HEK293 (cell line): ENCODE results near the gene NECAB2.

Source experiments
- CTCF ChIA-PET: fragments of 350-600 bp; formaldehyde crosslinking; extraction: SDS; loops from one replicate; lab custom pipeline; 2021; ENCODE audit warnings: antibody characterized with exemption; lab: Yijun Ruan, JAX
- POLR2A ChIA-PET: fragments of 300-600 bp; formaldehyde crosslinking; extraction: SDS; loops from one replicate; lab custom pipeline; 2020; ENCODE audit warnings: antibody characterized with exemption, inconsistent platforms; lab: Yijun Ruan, JAX
- H3K27ac ChIP-seq: fragments of 200-500 bp; sonication (Bioruptor generic); 2 replicates; pipeline ENCODE4 v1.5.1; 2014; ENCODE audit warnings: low read depth, low read length, control low read depth, inconsistent platforms; ENCODE audit errors: extremely low read depth
- H3K36me3 ChIP-seq, 2 experiments: fragments of 200-500 bp in 1 of 2; sonication (Bioruptor generic) in 1 of 2; 1 replicate in 1 of 2; 2 replicates in 1 of 2; pipeline ENCODE4 v1.5.1; 2014 to 2017; ENCODE audit warnings: inconsistent platforms in 2 of 2, low read length in 2 of 2; ENCODE audit not compliant: control insufficient read depth in 2 of 2, insufficient read depth in 1 of 2
- H3K4me1 ChIP-seq: fragments of 200-500 bp; sonication (Bioruptor generic); 2 replicates; pipeline ENCODE4 v1.5.1; 2014; ENCODE audit warnings: mild to moderate bottlenecking, low read length, inconsistent platforms; ENCODE audit not compliant: control insufficient read depth, insufficient read depth
- H3K4me3 ChIP-seq: 2 replicates; pipeline ENCODE4 v1.5.1; 2011; ENCODE audit warnings: low read depth, mild to moderate bottlenecking, control low read depth, low read length, moderate library complexity
- H3K9me3 ChIP-seq: fragments of 200-500 bp; sonication (Bioruptor generic); 2 replicates; pipeline ENCODE4 v1.5.1; 2014; ENCODE audit warnings: low read depth, low read length, inconsistent platforms; ENCODE audit not compliant: control insufficient read depth, insufficient read depth
- HOXD13 ChIP-seq: sonication (generic); formaldehyde crosslinking; IDR thresholded peaks from 2 replicates; pipeline ENCODE4 v1.8.0; 2022; ENCODE audit warnings: missing genetic modification reagents, borderline replicate concordance
- KLF9 ChIP-seq: fragments of 450-650 bp; formaldehyde crosslinking; IDR thresholded peaks from 2 replicates; pipeline ENCODE4 v1.5.1; 2016; ENCODE audit warnings: missing biosample characterization, missing genetic modification characterization, low read depth
- YY2 ChIP-seq: fragments of 450-650 bp; formaldehyde crosslinking; IDR thresholded peaks from 2 replicates; pipeline ENCODE4 v1.5.1; 2016; ENCODE audit warnings: missing biosample characterization, missing genetic modification characterization
- ZNF19 ChIP-seq: fragments of 450-650 bp; formaldehyde crosslinking; IDR thresholded peaks from 2 replicates; pipeline ENCODE4; 2016; ENCODE audit warnings: missing biosample characterization, missing genetic modification characterization, low read depth
- ZNF248 ChIP-seq: fragments of 450-650 bp; formaldehyde crosslinking; IDR thresholded peaks from 2 replicates; pipeline ENCODE4 v1.5.1; 2017; ENCODE audit warnings: missing biosample characterization, missing genetic modification characterization
- ZNF394 ChIP-seq: fragments of 450-650 bp; formaldehyde crosslinking; IDR thresholded peaks from 2 replicates; pipeline ENCODE4 v1.5.1; 2016; ENCODE audit warnings: missing biosample characterization, missing genetic modification characterization, mild to moderate bottlenecking, moderate library complexity, borderline replicate concordance
- ZNF510 ChIP-seq: fragments of 450-650 bp; formaldehyde crosslinking; IDR thresholded peaks from 2 replicates; pipeline ENCODE4 v1.5.1; 2018; ENCODE audit warnings: mild to moderate bottlenecking, missing genetic modification characterization, missing biosample characterization; ENCODE audit not compliant: insufficient replicate concordance
- ZNF555 ChIP-seq: fragments of 450-650 bp; formaldehyde crosslinking; conservative IDR thresholded peaks from 2 replicates; pipeline ENCODE4 v1.5.1; 2017; ENCODE audit warnings: missing biosample characterization, mild to moderate bottlenecking, missing genetic modification characterization, inconsistent platforms
- ZNF629 ChIP-seq: fragments of 450-650 bp; formaldehyde crosslinking; IDR thresholded peaks from 2 replicates; pipeline ENCODE4 v1.5.1; 2017; ENCODE audit warnings: missing biosample characterization, missing genetic modification characterization
- ZNF654 ChIP-seq: fragments of 450-650 bp; formaldehyde crosslinking; IDR thresholded peaks from 2 replicates; pipeline ENCODE4 v1.5.1; 2016; ENCODE audit warnings: low read depth, missing biosample characterization, missing genetic modification characterization
- ZNF776 ChIP-seq: fragments of 450-650 bp; formaldehyde crosslinking; IDR thresholded peaks from 2 replicates; pipeline ENCODE4 v1.5.0; 2017; ENCODE audit warnings: missing biosample characterization, missing genetic modification characterization, borderline replicate concordance
- ZNF791 ChIP-seq: fragments of 450-650 bp; formaldehyde crosslinking; IDR thresholded peaks from 2 replicates; pipeline ENCODE4 v1.5.1; 2016; ENCODE audit warnings: missing biosample characterization, missing genetic modification characterization
- ZSCAN16 ChIP-seq: fragments of 450-650 bp; formaldehyde crosslinking; IDR thresholded peaks from 2 replicates; pipeline ENCODE4 v1.5.1; 2016; ENCODE audit warnings: missing biosample characterization, missing genetic modification characterization
- ZSCAN30 ChIP-seq: fragments of 450-650 bp; IDR thresholded peaks from 2 replicates; pipeline ENCODE4 v1.5.1; 2018; ENCODE audit warnings: missing biosample characterization, mild to moderate bottlenecking, missing genetic modification characterization, moderate library complexity
- TF ChIP-seq, protein P1 (sequence below): fragments of 450-650 bp; formaldehyde crosslinking; IDR thresholded peaks from 2 replicates; pipeline ENCODE4 v1.5.1; 2016; ENCODE audit warnings: missing biosample characterization, missing genetic modification characterization
- TF ChIP-seq, protein P2 (sequence below): fragments of 450-650 bp; formaldehyde crosslinking; IDR thresholded peaks from 2 replicates; pipeline ENCODE4 v1.5.1; 2016; ENCODE audit warnings: missing biosample characterization, missing genetic modification characterization
- TF ChIP-seq, protein P3 (sequence below): fragments of 450-650 bp; formaldehyde crosslinking; IDR thresholded peaks from 2 replicates; pipeline ENCODE4 v1.5.1; 2016; ENCODE audit warnings: missing biosample characterization, missing genetic modification characterization
- TF ChIP-seq, protein P4 (sequence below): fragments of 450-650 bp; formaldehyde crosslinking; IDR thresholded peaks from 2 replicates; pipeline ENCODE4 v1.5.0; 2017; ENCODE audit warnings: missing biosample characterization, missing genetic modification characterization, borderline replicate concordance
- TF ChIP-seq, protein P5 (sequence below): fragments of 450-650 bp; formaldehyde crosslinking; IDR thresholded peaks from 2 replicates; pipeline ENCODE4 v1.5.1; 2017; ENCODE audit warnings: missing biosample characterization, mild to moderate bottlenecking, missing genetic modification characterization, moderate library complexity
- TF ChIP-seq, protein P6 (sequence below): fragments of 450-650 bp; formaldehyde crosslinking; conservative IDR thresholded peaks from 2 replicates; pipeline ENCODE4 v1.5.1; 2016; ENCODE audit warnings: low read depth, missing biosample characterization, missing genetic modification characterization

NECAB2 gene

DNA sequence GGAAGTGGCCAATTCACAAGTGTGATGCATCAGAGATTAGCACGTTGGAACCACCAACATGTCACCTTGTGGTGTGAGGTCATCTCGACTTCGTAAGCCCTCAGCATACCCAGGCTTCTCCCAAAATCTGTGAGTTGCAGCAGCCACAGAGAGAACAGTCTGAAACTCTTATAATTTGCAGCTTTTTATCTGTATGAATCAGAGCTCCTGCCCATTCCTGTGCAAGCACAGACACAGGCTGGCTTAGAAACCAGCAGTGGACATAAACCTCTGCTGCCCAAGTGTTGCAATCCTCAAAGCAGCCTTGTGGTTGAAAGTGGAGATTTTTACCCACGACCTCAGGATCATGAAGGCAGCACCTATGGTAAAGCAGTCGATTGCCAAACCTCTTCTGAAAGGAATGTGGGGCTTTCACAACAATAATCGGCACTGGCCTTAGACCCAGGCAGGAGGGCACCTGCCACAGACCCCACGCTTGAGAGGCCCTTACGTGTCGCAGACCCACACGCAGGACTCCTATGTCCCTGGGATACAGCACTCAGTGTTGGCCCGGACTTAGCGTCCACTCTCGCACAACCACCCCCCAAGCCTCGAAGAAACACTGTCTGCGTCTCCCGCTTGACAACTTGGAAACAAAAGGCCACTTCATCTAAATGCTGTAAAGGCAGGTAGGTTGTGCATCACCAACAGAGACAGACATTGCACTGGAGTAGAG is 39.5 kb upstream of the NECAB2 start:
- no peaks in the 10 kb centered on the region for H3K36me3 ChIP-seq
- CTCF ChIA-PET: interaction anchor here (0.6 to 4.3 kb wide), 6 partner anchors 9 to 138 kb away, joined by 3 to 29 read pairs (median 12); partner anchors contain the start of gene OSGIN1
- TF ChIP-seq, protein P1, sequence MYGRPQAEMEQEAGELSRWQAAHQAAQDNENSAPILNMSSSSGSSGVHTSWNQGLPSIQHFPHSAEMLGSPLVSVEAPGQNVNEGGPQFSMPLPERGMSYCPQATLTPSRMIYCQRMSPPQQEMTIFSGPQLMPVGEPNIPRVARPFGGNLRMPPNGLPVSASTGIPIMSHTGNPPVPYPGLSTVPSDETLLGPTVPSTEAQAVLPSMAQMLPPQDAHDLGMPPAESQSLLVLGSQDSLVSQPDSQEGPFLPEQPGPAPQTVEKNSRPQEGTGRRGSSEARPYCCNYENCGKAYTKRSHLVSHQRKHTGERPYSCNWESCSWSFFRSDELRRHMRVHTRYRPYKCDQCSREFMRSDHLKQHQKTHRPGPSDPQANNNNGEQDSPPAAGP (tag by site-specific recombination): no peak
- TF ChIP-seq ZSCAN16 (tag by site-specific recombination) (no peak), ZNF394 (tag by site-specific recombination) (no peak), HOXD13 (CRISPR knock-in tag) (no peak), ZNF654 (no peak), ZNF248 (no peak), ZNF629 (tag by site-specific recombination) (no peak), ZSCAN30 (tag by site-specific recombination) (no peak)
- TF ChIP-seq, protein P2, sequence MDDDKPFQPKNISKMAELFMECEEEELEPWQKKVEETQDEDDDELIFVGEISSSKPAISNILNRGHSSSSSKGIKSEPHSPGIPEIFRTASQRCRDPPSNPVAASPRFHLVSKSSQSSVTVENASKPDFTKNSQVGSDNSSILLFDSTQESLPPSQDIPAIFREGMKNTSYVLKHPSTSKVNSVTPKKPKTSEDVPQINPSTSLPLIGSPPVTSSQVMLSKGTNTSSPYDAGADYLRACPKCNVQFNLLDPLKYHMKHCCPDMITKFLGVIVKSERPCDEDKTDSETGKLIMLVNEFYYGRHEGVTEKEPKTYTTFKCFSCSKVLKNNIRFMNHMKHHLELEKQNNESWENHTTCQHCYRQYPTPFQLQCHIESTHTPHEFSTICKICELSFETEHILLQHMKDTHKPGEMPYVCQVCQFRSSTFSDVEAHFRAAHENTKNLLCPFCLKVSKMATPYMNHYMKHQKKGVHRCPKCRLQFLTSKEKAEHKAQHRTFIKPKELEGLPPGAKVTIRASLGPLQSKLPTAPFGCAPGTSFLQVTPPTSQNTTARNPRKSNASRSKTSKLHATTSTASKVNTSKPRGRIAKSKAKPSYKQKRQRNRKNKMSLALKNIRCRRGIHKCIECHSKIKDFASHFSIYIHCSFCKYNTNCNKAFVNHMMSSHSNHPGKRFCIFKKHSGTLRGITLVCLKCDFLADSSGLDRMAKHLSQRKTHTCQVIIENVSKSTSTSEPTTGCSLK (tag by site-specific recombination): no peak
- TF ChIP-seq, protein P3, sequence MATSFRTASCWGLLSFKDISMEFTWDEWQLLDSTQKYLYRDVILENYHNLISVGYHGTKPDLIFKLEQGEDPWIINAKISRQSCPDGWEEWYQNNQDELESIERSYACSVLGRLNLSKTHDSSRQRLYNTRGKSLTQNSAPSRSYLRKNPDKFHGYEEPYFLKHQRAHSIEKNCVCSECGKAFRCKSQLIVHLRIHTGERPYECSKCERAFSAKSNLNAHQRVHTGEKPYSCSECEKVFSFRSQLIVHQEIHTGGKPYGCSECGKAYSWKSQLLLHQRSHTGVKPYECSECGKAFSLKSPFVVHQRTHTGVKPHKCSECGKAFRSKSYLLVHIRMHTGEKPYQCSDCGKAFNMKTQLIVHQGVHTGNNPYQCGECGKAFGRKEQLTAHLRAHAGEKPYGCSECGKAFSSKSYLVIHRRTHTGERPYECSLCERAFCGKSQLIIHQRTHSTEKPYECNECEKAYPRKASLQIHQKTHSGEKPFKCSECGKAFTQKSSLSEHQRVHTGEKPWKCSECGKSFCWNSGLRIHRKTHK (tag by site-specific recombination): no peak
- TF ChIP-seq, protein P4, sequence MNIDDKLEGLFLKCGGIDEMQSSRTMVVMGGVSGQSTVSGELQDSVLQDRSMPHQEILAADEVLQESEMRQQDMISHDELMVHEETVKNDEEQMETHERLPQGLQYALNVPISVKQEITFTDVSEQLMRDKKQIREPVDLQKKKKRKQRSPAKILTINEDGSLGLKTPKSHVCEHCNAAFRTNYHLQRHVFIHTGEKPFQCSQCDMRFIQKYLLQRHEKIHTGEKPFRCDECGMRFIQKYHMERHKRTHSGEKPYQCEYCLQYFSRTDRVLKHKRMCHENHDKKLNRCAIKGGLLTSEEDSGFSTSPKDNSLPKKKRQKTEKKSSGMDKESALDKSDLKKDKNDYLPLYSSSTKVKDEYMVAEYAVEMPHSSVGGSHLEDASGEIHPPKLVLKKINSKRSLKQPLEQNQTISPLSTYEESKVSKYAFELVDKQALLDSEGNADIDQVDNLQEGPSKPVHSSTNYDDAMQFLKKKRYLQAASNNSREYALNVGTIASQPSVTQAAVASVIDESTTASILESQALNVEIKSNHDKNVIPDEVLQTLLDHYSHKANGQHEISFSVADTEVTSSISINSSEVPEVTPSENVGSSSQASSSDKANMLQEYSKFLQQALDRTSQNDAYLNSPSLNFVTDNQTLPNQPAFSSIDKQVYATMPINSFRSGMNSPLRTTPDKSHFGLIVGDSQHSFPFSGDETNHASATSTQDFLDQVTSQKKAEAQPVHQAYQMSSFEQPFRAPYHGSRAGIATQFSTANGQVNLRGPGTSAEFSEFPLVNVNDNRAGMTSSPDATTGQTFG: no peak
- POLR2A ChIA-PET: no interaction called here
- no peak overlapping the region for H3K27ac ChIP-seq
- no peaks in the 10 kb centered on the region for H3K9me3 ChIP-seq
- no peaks in the 10 kb centered on the region for H3K4me1 ChIP-seq
- H3K4me3 ChIP-seq: no peak overlapping the region

DNA sequence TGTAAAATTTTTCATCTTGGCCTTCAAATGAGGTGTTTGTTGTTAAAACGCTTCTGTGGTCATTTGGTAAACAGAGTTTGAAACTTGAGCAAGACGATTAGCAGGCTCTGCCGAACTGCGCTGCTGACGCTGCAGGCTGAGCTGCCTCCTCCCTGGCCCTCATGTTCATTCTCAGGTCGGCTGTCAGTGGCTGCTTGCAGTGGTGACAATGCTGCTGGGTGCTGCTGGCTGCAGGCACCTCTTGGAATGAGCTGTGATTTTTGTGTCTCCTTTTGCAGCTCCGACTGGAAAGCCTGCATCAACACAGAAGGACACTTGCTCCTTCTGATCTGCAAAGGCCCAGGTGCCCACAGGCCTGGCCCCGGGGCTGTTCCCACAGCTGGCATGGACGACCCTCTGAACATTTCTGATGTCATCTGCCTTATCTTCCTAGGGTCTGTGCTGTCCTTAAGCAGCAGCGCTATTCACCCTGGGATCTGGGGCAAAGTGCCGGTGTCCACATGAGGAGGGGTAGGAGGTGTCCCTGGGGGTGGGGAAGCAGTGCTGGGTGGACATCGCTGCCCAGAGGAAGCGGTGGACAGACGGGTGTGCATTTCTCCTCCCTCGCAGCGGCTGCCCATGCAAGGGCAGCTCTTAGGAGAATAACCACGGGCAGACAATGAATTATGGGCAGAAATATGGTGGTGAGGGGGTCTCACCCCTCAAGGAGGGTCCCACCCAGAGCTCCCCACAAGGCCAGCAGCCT is 38.1 kb upstream of the NECAB2 start:
- no peaks in the 10 kb centered on the region for H3K36me3 ChIP-seq
- no peaks in the 10 kb centered on the region for H3K4me1 ChIP-seq
- POLR2A ChIA-PET: no interaction called here
- no peaks in the 10 kb centered on the region for H3K9me3 ChIP-seq
- no peak overlapping the region for H3K4me3 ChIP-seq
- H3K27ac ChIP-seq: no peak overlapping the region
- CTCF ChIA-PET: interaction anchor here (0.7 to 4.0 kb wide), 4 partner anchors 8 to 136 kb away, joined by 3 to 29 read pairs (median 5); no protein-coding TSS in a partner anchor
- TF ChIP-seq, protein P5, sequence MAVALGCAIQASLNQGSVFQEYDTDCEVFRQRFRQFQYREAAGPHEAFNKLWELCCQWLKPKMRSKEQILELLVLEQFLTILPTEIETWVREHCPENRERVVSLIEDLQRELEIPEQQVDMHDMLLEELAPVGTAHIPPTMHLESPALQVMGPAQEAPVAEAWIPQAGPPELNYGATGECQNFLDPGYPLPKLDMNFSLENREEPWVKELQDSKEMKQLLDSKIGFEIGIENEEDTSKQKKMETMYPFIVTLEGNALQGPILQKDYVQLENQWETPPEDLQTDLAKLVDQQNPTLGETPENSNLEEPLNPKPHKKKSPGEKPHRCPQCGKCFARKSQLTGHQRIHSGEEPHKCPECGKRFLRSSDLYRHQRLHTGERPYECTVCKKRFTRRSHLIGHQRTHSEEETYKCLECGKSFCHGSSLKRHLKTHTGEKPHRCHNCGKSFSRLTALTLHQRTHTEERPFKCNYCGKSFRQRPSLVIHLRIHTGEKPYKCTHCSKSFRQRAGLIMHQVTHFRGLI (tag by site-specific recombination): no peak
- no peak for TF ChIP-seq ZNF19 (tag by site-specific recombination)
- TF ChIP-seq, protein P6, sequence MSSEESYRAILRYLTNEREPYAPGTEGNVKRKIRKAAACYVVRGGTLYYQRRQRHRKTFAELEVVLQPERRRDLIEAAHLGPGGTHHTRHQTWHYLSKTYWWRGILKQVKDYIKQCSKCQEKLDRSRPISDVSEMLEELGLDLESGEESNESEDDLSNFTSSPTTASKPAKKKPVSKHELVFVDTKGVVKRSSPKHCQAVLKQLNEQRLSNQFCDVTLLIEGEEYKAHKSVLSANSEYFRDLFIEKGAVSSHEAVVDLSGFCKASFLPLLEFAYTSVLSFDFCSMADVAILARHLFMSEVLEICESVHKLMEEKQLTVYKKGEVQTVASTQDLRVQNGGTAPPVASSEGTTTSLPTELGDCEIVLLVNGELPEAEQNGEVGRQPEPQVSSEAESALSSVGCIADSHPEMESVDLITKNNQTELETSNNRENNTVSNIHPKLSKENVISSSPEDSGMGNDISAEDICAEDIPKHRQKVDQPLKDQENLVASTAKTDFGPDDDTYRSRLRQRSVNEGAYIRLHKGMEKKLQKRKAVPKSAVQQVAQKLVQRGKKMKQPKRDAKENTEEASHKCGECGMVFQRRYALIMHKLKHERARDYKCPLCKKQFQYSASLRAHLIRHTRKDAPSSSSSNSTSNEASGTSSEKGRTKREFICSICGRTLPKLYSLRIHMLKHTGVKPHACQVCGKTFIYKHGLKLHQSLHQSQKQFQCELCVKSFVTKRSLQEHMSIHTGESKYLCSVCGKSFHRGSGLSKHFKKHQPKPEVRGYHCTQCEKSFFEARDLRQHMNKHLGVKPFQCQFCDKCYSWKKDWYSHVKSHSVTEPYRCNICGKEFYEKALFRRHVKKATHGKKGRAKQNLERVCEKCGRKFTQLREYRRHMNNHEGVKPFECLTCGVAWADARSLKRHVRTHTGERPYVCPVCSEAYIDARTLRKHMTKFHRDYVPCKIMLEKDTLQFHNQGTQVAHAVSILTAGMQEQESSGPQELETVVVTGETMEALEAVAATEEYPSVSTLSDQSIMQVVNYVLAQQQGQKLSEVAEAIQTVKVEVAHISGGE: no peak
- TF ChIP-seq ZNF791 (tag by site-specific recombination): no peak
- TF ChIP-seq ZNF555 (tag by site-specific recombination): no peak
- no peak for TF ChIP-seq KLF9
- no peak for TF ChIP-seq YY2 (tag by site-specific recombination)
- TF ChIP-seq ZNF510 (tag by site-specific recombination): no peak
- TF ChIP-seq ZNF776 (tag by site-specific recombination): no peak
